A549 (cell line): ENCODE measurements around the gene GDF10. TPM values are rescaled to one million over a fixed set of nuclear protein-coding genes. Genes with fewer than 3 reads are reported as not detected.

Source experiments
- ATAC-seq, 2 experiments: fragments of 200-7000 bp in 1 of 2; fragments of >200 bp in 1 of 2; cut with Nextera tagmentation in 1 of 2; cut with Tn5 transposase in 1 of 2; 3 replicates each; pipeline versions ENCODE4 v1.8.0 to v1.9.1; 2018 to 2020; ENCODE audit warnings: mild to moderate bottlenecking in 1 of 2, moderate library complexity in 1 of 2
- CTCF ChIA-PET: fragments of 300-600 bp; sonication (Branson Sonifier 250); formaldehyde crosslinking; extraction: SDS; loops from one replicate; lab custom pipeline; 2021; ENCODE audit warnings: antibody characterized with exemption, inconsistent platforms; lab: Yijun Ruan, JAX
- POLR2A ChIA-PET: fragments of 350-600 bp; formaldehyde crosslinking; extraction: SDS; loops from one replicate; lab custom pipeline; 2021; ENCODE audit warnings: antibody characterized with exemption, inconsistent platforms; lab: Yijun Ruan, JAX
- DNase-seq, 2 experiments: peaks; one replicate each; pipeline versions ENCODE4 v3.0.0 to v3.0.0-alpha.2; 2011 to 2016; ENCODE audit warnings: low read depth in 1 of 2, low spot score in 1 of 2
- FAIRE-seq: peaks from 2 replicates; lab custom pipeline; 2011; peaks lifted over from hg19 to GRCh38; lab: Jason Lieb, UNC
- H3K27ac ChIP-seq, 2 experiments: fragments of >200 bp; sonication (Bioruptor Twin); formaldehyde crosslinking; 3 replicates each; pipeline ENCODE4 v1.5.1; 2016 to 2017
- H3K4me1 ChIP-seq: fragments of >200 bp; sonication (Bioruptor Twin); formaldehyde crosslinking; 3 replicates; pipeline ENCODE4 v1.6.1; 2016
- H3K4me2 ChIP-seq: fragments of >200 bp; sonication (Bioruptor Twin); formaldehyde crosslinking; 3 replicates; pipeline ENCODE4 v1.6.1; 2016
- H3K4me3 ChIP-seq: fragments of >200 bp; sonication (Bioruptor Twin); formaldehyde crosslinking; 3 replicates; pipeline ENCODE4 v1.5.1; 2016
- H3K9me3 ChIP-seq: fragments of >200 bp; sonication (Bioruptor Twin); formaldehyde crosslinking; 3 replicates; pipeline ENCODE4 v1.6.1; 2016
- BHLHE40 ChIP-seq: IDR thresholded peaks from 2 replicates; pipeline ENCODE4 v1.6.1; 2012; ENCODE audit warnings: low read depth, low read length, inconsistent platforms
- CBX2 ChIP-seq: fragments of 200-600 bp; sonication (generic); IDR thresholded peaks from 2 replicates; pipeline ENCODE4 v1.6.1; 2016; ENCODE audit warnings: low read depth, mild to moderate bottlenecking, borderline replicate concordance
- CEBPB ChIP-seq, 2 experiments: fragments of >200 bp in 1 of 2; sonication (Bioruptor Twin) in 1 of 2; formaldehyde crosslinking in 1 of 2; IDR thresholded peaks; 2 replicates each; pipeline ENCODE4 v1.6.1; 2012 to 2016
- EP300 ChIP-seq, 2 experiments: fragments of >200 bp; sonication (Bioruptor Twin); formaldehyde crosslinking; IDR thresholded peaks; 2 replicates in 1 of 2; 3 replicates in 1 of 2; pipeline ENCODE4 v1.6.1; 2016 to 2017
- GATA3 ChIP-seq: IDR thresholded peaks from 2 replicates; pipeline ENCODE4 v1.6.1; 2012; ENCODE audit warnings: borderline replicate concordance
- HEYL ChIP-seq: fragments of 250-450 bp; sonication (Bioruptor Pico); IDR thresholded peaks from 2 replicates; pipeline ENCODE4 v1.8.0; 2021; ENCODE audit warnings: mild to moderate bottlenecking, moderate library complexity
- HOXA7 ChIP-seq: fragments of 250-450 bp; sonication (Bioruptor Pico); IDR thresholded peaks from 2 replicates; pipeline ENCODE4 v1.5.0; 2020; ENCODE audit warnings: mild to moderate bottlenecking, moderate library complexity
- HOXB13 ChIP-seq: fragments of 250-450 bp; sonication (Bioruptor Pico); IDR thresholded peaks from 2 replicates; pipeline ENCODE4 v1.5.0; 2020; ENCODE audit warnings: low read depth, mild to moderate bottlenecking, moderate library complexity
- HOXB5 ChIP-seq: fragments of 250-450 bp; sonication (Bioruptor Pico); IDR thresholded peaks from 2 replicates; pipeline ENCODE4 v1.5.0; 2020; ENCODE audit warnings: mild to moderate bottlenecking, moderate library complexity
- JUN ChIP-seq, 2 experiments: fragments of >200 bp; sonication (Bioruptor Twin); formaldehyde crosslinking; IDR thresholded peaks; 2 replicates in 1 of 2; 3 replicates in 1 of 2; pipeline ENCODE4 v1.6.1; 2016 to 2017
- JUNB ChIP-seq: fragments of >200 bp; sonication (Bioruptor Twin); formaldehyde crosslinking; IDR thresholded peaks from 2 replicates; pipeline ENCODE4 v1.6.1; 2016
- MAFK ChIP-seq: fragments of 450-650 bp; IDR thresholded peaks from 2 replicates; pipeline ENCODE4 v1.6.1; 2014; ENCODE audit not compliant: partially characterized antibody
- MAZ ChIP-seq: fragments of 150-350 bp; IDR thresholded peaks from 2 replicates; pipeline ENCODE4 v1.6.1; 2014; ENCODE audit warnings: antibody characterized with exemption, low read depth, low read length, borderline replicate concordance
- RARB ChIP-seq: fragments of 250-450 bp; sonication (Bioruptor Pico); IDR thresholded peaks from 2 replicates; pipeline ENCODE4 v1.8.0; 2021; ENCODE audit warnings: mild to moderate bottlenecking, moderate library complexity
- RCOR1 ChIP-seq: fragments of 150-350 bp; IDR thresholded peaks from 2 replicates; pipeline ENCODE4 v1.6.1; 2014; ENCODE audit warnings: antibody characterized with exemption, low read length, low read depth
- SMC3 ChIP-seq: fragments of >200 bp; sonication (Bioruptor Twin); formaldehyde crosslinking; IDR thresholded peaks from 3 replicates; pipeline ENCODE4 v1.6.1; 2018; ENCODE audit warnings: inconsistent platforms
- TFCP2L1 ChIP-seq: fragments of 250-450 bp; sonication (Bioruptor Pico); IDR thresholded peaks from 2 replicates; pipeline ENCODE4 v1.5.0; 2021; ENCODE audit warnings: mild to moderate bottlenecking
- TP53 ChIP-seq: fragments of 250-450 bp; sonication (Bioruptor Pico); IDR thresholded peaks from 2 replicates; pipeline ENCODE4 v1.5.0; 2021; ENCODE audit warnings: mild to moderate bottlenecking, moderate library complexity
- WGBS: methylation state at CpG from one replicate; pipeline ENCODE4 v1.1.6; 2017; ENCODE audit errors: missing lambda C conversion rate; 5-methylcytosine and 5-hydroxymethylcytosine counted together
- polyA plus RNA-seq, 4 experiments: library from polyadenylated mRNA; depleted of rRNA in 3 of 4; stranded (reverse); fragments of >200 nt; fragmentation: RNase III in 1 of 4; extraction: RNeasy Plus Mini Kit Qiagen cat#74134 plus additional on column Dnase treatment in 1 of 4; gene quantifications; 2 replicates in 3 of 4; 3 replicates in 1 of 4; pipeline ENCODE4 v1.2.3, GENCODE V29; 2011 to 2017
- TF ChIP-seq, protein P1 (sequence below): fragments of 250-450 bp; sonication (Bioruptor Pico); IDR thresholded peaks from 2 replicates; pipeline ENCODE4 v1.5.0; 2021; ENCODE audit warnings: mild to moderate bottlenecking, moderate library complexity, borderline replicate concordance
- TF ChIP-seq, protein P2 (sequence below): fragments of 200-600 bp; sonication (generic); IDR thresholded peaks from 2 replicates; pipeline ENCODE4 v1.6.1; 2016; ENCODE audit warnings: antibody characterized with exemption, mild to moderate bottlenecking, moderate library complexity
- TF ChIP-seq, protein P3 (sequence below): fragments of >200 bp; sonication (Bioruptor Twin); formaldehyde crosslinking; IDR thresholded peaks from 3 replicates; pipeline ENCODE4 v1.6.1; 2016

The GDF10 gene
- polyA plus RNA-seq, 2 of the 4 experiments (the other 2 are of a cell fraction) = 0.10 TPM; not detected in 1

DNA sequence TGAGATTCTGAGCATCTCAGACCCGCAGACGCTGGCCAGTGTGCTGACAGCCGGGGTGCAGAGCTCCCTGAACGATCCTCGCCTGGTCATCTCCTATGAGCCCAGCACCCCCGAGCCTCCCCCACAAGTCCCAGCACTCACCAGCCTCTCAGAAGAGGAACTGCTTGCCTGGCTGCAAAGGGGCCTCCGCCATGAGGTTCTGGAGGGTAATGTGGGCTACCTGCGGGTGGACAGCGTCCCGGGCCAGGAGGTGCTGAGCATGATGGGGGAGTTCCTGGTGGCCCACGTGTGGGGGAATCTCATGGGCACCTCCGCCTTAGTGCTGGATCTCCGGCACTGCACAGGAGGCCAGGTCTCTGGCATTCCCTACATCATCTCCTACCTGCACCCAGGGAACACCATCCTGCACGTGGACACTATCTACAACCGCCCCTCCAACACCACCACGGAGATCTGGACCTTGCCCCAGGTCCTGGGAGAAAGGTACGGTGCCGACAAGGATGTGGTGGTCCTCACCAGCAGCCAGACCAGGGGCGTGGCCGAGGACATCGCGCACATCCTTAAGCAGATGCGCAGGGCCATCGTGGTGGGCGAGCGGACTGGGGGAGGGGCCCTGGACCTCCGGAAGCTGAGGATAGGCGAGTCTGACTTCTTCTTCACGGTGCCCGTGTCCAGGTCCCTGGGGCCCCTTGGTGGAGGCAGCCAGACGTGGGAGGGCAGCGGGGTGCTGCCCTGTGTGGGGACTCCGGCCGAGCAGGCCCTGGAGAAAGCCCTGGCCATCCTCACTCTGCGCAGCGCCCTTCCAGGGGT is 48.9 kb downstream of the GDF10 start:
- H3K4me2 ChIP-seq = no peak overlapping the region
- CTCF ChIA-PET = interaction anchor here (1.1 to 2.5 kb wide), 4 partner anchors 8 to 324 kb away, joined by 3 to 12 read pairs (median 4); no protein-coding TSS in a partner anchor
- DNase-seq = no peak
- H3K27ac ChIP-seq = no peak overlapping the region
- TF ChIP-seq, protein P1, sequence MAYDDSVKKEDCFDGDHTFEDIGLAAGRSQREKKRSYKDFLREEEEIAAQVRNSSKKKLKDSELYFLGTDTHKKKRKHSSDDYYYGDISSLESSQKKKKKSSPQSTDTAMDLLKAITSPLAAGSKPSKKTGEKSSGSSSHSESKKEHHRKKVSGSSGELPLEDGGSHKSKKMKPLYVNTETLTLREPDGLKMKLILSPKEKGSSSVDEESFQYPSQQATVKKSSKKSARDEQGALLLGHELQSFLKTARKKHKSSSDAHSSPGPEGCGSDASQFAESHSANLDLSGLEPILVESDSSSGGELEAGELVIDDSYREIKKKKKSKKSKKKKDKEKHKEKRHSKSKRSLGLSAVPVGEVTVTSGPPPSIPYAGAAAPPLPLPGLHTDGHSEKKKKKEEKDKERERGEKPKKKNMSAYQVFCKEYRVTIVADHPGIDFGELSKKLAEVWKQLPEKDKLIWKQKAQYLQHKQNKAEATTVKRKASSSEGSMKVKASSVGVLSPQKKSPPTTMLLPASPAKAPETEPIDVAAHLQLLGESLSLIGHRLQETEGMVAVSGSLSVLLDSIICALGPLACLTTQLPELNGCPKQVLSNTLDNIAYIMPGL (CRISPR knock-in tag) = no peak
- TF ChIP-seq TP53 (no peak), EP300 (IDR thresholded peaks at IDR 0.05) (no peak), CEBPB (IDR thresholded peaks at IDR 0.05) (no peak), MAFK (no peak), JUNB (no peak), HEYL (CRISPR knock-in tag) (no peak), HOXB13 (no peak), TFCP2L1 (CRISPR knock-in tag) (no peak), BHLHE40 (no peak), HOXA7 (CRISPR knock-in tag) (no peak), MAZ (no peak), GATA3 (no peak)
- TF ChIP-seq, protein P2, sequence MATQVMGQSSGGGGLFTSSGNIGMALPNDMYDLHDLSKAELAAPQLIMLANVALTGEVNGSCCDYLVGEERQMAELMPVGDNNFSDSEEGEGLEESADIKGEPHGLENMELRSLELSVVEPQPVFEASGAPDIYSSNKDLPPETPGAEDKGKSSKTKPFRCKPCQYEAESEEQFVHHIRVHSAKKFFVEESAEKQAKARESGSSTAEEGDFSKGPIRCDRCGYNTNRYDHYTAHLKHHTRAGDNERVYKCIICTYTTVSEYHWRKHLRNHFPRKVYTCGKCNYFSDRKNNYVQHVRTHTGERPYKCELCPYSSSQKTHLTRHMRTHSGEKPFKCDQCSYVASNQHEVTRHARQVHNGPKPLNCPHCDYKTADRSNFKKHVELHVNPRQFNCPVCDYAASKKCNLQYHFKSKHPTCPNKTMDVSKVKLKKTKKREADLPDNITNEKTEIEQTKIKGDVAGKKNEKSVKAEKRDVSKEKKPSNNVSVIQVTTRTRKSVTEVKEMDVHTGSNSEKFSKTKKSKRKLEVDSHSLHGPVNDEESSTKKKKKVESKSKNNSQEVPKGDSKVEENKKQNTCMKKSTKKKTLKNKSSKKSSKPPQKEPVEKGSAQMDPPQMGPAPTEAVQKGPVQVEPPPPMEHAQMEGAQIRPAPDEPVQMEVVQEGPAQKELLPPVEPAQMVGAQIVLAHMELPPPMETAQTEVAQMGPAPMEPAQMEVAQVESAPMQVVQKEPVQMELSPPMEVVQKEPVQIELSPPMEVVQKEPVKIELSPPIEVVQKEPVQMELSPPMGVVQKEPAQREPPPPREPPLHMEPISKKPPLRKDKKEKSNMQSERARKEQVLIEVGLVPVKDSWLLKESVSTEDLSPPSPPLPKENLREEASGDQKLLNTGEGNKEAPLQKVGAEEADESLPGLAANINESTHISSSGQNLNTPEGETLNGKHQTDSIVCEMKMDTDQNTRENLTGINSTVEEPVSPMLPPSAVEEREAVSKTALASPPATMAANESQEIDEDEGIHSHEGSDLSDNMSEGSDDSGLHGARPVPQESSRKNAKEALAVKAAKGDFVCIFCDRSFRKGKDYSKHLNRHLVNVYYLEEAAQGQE = no peak
- TF ChIP-seq, all 56 proteins: peak for 0
- no peaks in the 10 kb centered on the region for H3K4me1 ChIP-seq
- 71% methylated on average over 28 of the region's 36 CpGs for WGBS
- no peak overlapping the region for H3K4me3 ChIP-seq
- ATAC-seq (no peak), FAIRE-seq (no peak)
- H3K9me3 ChIP-seq = no peaks in the 10 kb centered on the region
- POLR2A ChIA-PET = no interaction called here

DNA sequence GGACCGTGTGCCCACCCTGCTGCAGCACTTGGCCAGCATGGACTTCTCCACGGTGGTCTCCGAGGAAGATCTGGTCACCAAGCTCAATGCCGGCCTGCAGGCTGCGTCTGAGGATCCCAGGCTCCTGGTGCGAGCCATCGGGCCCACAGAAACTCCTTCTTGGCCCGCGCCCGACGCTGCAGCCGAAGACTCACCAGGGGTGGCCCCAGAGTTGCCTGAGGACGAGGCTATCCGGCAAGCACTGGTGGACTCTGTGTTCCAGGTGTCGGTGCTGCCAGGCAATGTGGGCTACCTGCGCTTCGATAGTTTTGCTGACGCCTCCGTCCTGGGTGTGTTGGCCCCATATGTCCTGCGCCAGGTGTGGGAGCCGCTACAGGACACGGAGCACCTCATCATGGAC is 49.5 kb downstream of the GDF10 start:
- H3K4me3 ChIP-seq = no peak overlapping the region
- ATAC-seq (no peak), DNase-seq (no peak), FAIRE-seq (no peak)
- no peak overlapping the region for H3K27ac ChIP-seq
- CTCF ChIA-PET = interaction anchor here (1.1 to 2.5 kb wide), 2 partner anchors 9 to 30 kb away, joined by 3 to 12 read pairs; no protein-coding TSS in a partner anchor
- no peaks in the 10 kb centered on the region for H3K4me1 ChIP-seq
- H3K9me3 ChIP-seq = no peaks in the 10 kb centered on the region
- 85% methylated on average over 21 of the region's 22 CpGs for WGBS
- TF ChIP-seq EP300 (IDR thresholded peaks at IDR 0.05) = no peak
- no peak for TF ChIP-seq RARB (CRISPR knock-in tag)
- POLR2A ChIA-PET = no interaction called here
- no peak overlapping the region for H3K4me2 ChIP-seq

DNA sequence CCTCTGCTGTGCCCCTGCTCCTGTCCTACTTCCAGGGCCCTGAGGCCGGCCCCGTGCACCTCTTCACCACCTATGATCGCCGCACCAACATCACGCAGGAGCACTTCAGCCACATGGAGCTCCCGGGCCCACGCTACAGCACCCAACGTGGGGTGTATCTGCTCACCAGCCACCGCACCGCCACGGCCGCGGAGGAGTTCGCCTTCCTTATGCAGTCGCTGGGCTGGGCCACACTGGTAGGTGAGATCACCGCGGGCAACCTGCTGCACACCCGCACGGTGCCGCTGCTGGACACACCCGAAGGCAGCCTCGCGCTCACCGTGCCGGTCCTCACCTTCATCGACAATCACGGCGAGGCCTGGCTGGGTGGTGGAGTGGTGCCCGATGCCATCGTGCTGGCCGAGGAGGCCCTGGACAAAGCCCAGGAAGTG is 50.0 kb downstream of the GDF10 start:
- ChIA-PET POLR2A (no interaction called here), CTCF (interaction anchor here (2.5 kb wide), 1 partner anchor 10 kb away, joined by 12 read pairs; no protein-coding TSS in a partner anchor)
- H3K9me3 ChIP-seq = no peaks in the 10 kb centered on the region
- FAIRE-seq (no peak), ATAC-seq (no peak), DNase-seq (no peak)
- H3K4me2 ChIP-seq = no peak overlapping the region
- H3K27ac ChIP-seq = no peak overlapping the region
- no peak for TF ChIP-seq HEYL (CRISPR knock-in tag)
- no peak for TF ChIP-seq GATA3
- no peak for TF ChIP-seq HOXB5 (CRISPR knock-in tag)
- no peak for TF ChIP-seq JUN (IDR thresholded peaks at IDR 0.05)
- TF ChIP-seq, protein P1 (CRISPR knock-in tag) = no peak
- TF ChIP-seq RCOR1 = no peak
- TF ChIP-seq, protein P3, sequence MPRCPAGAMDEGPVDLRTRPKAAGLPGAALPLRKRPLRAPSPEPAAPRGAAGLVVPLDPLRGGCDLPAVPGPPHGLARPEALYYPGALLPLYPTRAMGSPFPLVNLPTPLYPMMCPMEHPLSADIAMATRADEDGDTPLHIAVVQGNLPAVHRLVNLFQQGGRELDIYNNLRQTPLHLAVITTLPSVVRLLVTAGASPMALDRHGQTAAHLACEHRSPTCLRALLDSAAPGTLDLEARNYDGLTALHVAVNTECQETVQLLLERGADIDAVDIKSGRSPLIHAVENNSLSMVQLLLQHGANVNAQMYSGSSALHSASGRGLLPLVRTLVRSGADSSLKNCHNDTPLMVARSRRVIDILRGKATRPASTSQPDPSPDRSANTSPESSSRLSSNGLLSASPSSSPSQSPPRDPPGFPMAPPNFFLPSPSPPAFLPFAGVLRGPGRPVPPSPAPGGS = no peak
- TF ChIP-seq SMC3 = no peak
- TF ChIP-seq CBX2 = no peak
- H3K4me1 ChIP-seq = no peaks in the 10 kb centered on the region
- 85% methylated on average over 16 of the region's 31 CpGs for WGBS
- H3K4me3 ChIP-seq = no peak overlapping the region
